ENCODE results near the gene ATP1A1.
A peak's percentile ranks its signal among the peaks of the same experiment; 100 is the strongest.

Gene ATP1A1

DNA sequence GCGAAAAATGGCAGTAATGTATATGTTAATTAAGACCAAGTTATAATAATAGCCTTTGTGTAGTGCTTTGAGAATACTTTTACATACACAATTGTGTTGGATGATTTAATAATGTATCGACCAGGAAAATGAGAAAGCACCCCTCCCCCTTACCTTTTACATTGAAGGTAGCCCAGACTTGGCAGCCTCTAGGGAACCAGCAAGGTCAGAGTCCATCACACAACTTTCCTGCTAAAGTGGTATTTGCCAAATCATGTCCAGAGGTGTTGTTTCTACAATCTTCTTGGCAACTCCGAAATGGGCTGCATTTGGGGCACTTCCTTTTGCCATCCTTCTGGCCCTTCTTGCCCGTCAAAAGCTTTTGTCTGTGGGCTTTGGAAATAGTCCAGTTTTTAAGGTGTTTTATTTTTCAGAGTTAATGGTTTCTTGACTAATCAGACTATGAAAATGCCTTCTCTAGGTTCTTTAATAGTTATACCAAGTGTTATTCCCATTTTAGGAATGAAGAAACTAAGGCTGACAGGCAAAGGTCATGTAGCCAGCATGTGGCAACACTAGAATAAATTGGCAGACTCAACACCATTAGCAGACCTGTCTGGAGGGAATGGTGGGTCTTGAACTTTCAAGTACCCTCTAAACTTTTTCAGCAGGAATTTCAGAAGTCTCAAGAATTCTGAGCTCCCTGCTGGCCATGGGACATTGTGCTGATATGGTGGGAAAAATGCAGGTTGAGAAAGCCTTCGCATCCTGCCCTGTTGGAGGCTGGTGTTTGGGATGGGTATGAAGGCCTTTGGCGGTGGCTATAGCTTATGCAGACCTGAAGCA, 6.8 kb downstream of the ATP1A1 start:
- Histone ChIP-seq H3K4me1 (ENCODE audit: control insufficient read depth, insufficient read depth, low read length) (peaks cover 43% of the 10 kb centered on the region), H3K4me3 (ENCODE audit: low read depth, low read length) (no peak overlapping the region), H3K36me3 (ENCODE audit: control insufficient read depth in 2 of 2, insufficient read depth in 1 of 2, low read length in 2 of 2) (peaks cover 0 to 16% of the 10 kb centered on the region in 2 experiments; a peak in 1 of 3 replicates), H3K9me3 (ENCODE audit: control insufficient read depth, insufficient read depth, low read depth, low read length) (no peaks in the 10 kb centered on the region), H3K27ac (ENCODE audit: extremely low read depth, low read depth, low read length) (no peak overlapping the region)
- TF ChIP-seq ZFP69B (tag by site-specific recombination; IDR thresholded peaks at IDR 0.05) (no peak), KLF16 (tag by site-specific recombination; IDR thresholded peaks at IDR 0.05) (no peak), ZNF280D (tag by site-specific recombination; IDR thresholded peaks at IDR 0.05) (no peak), ZNF585B (tag by site-specific recombination; IDR thresholded peaks at IDR 0.05) (no peak), ZNF155 (tag by site-specific recombination; IDR thresholded peaks at IDR 0.05) (no peak), ZFP41 (tag by site-specific recombination; IDR thresholded peaks at IDR 0.05; ENCODE audit: borderline replicate concordance) (no peak), ATF2 (tag by site-specific recombination; IDR thresholded peaks at IDR 0.05; ENCODE audit: low read depth) (no peak), MZF1 (tag by site-specific recombination; IDR thresholded peaks at IDR 0.05; ENCODE audit: borderline replicate concordance) (no peak), ZNF549 (tag by site-specific recombination; IDR thresholded peaks at IDR 0.05) (no peak), ZBTB26 (tag by site-specific recombination; optimal IDR thresholded peaks at IDR 0.05) (no peak)
- TF ChIP-seq, protein P1, sequence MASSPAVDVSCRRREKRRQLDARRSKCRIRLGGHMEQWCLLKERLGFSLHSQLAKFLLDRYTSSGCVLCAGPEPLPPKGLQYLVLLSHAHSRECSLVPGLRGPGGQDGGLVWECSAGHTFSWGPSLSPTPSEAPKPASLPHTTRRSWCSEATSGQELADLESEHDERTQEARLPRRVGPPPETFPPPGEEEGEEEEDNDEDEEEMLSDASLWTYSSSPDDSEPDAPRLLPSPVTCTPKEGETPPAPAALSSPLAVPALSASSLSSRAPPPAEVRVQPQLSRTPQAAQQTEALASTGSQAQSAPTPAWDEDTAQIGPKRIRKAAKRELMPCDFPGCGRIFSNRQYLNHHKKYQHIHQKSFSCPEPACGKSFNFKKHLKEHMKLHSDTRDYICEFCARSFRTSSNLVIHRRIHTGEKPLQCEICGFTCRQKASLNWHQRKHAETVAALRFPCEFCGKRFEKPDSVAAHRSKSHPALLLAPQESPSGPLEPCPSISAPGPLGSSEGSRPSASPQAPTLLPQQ (tag by site-specific recombination; IDR thresholded peaks at IDR 0.05), result no peak
- POLR2A ChIA-PET, result interaction anchor here (0.8 kb wide), 1 partner anchor 146 kb away, joined by 3 read pairs; no protein-coding TSS in a partner anchor
- CTCF ChIA-PET, result interaction anchor here (4.0 kb wide), 1 partner anchor 241 kb away, joined by 14 read pairs; no protein-coding TSS in a partner anchor

DNA sequence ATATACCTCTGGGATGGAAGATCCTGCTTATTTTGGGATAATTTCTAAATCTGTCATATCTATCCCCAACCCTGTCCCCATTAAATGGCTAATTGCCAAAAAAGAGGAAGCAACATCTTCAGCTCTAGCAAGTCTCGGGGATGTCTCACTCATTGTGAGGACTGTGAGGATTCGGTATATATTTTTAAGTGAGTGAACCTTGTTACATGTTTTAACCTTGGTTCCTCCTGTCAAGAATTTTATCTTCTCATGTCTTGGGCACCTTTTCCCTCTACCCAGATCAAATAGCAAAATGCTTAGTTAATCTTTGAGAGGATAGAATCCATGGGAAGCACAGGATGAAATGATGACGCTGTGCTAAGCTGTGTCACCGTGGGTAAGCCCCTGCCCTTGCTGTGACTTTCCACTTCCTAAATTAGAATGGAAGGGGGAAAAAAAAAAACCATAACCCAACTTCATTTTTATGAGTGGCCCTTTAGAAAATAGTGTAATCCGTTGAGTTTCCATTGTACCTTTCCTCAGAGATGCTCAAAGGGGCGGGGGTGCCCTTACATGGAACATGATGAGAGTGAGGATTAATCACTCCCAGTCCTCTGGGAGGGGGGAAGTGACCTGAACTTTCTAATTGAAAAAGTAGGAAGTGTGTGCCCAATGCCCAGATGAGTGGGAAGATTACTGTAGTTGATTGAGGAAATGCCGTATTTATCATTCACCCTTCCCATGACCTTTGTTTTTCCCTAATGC, 7.6 kb downstream of the ATP1A1 start:
- Histone ChIP-seq H3K4me3 (ENCODE audit: low read depth, low read length) (no peak overlapping the region), H3K27ac (ENCODE audit: extremely low read depth, low read depth, low read length) (no peak overlapping the region), H3K9me3 (ENCODE audit: control insufficient read depth, insufficient read depth, low read depth, low read length) (no peaks in the 10 kb centered on the region), H3K36me3 (ENCODE audit: control insufficient read depth in 2 of 2, insufficient read depth in 1 of 2, low read length in 2 of 2) (peaks cover 2 to 24% of the 10 kb centered on the region in 2 experiments; a peak in 2 of 3 replicates), H3K4me1 (ENCODE audit: control insufficient read depth, insufficient read depth, low read length) (peaks cover 43% of the 10 kb centered on the region)
- POLR2A ChIA-PET, result interaction anchor here (0.8 kb wide), 1 partner anchor 147 kb away, joined by 3 read pairs; no protein-coding TSS in a partner anchor
- TF ChIP-seq SP7 (tag by site-specific recombination; IDR thresholded peaks at IDR 0.05), result no peak
- no peak for TF ChIP-seq ZNF501 (tag by site-specific recombination; IDR thresholded peaks at IDR 0.05)
- TF ChIP-seq ZNF529 (tag by site-specific recombination; IDR thresholded peaks at IDR 0.05; ENCODE audit: insufficient replicate concordance), result no peak
- peak; percentile 41; the same call in 1 of the 2 replicates for TF ChIP-seq PRDM10 (tag by site-specific recombination; IDR thresholded peaks at IDR 0.05)
- CTCF ChIA-PET, result interaction anchor here (4.0 kb wide), 1 partner anchor 242 kb away, joined by 14 read pairs; no protein-coding TSS in a partner anchor
